HG03442 (cell line): ENCODE data around the gene ZNF407.
A peak's percentile ranks its signal among the peaks of the same experiment; 100 is the strongest.

Source experiments
- ATAC-seq: cut with Tn5 transposase; IDR thresholded peaks from one replicate; pipeline ENCODE4 v1.9.1; 2021; ENCODE audit warnings: mild to moderate bottlenecking, moderate library complexity; ENCODE audit not compliant: unreplicated experiment

Gene ZNF407

DNA sequence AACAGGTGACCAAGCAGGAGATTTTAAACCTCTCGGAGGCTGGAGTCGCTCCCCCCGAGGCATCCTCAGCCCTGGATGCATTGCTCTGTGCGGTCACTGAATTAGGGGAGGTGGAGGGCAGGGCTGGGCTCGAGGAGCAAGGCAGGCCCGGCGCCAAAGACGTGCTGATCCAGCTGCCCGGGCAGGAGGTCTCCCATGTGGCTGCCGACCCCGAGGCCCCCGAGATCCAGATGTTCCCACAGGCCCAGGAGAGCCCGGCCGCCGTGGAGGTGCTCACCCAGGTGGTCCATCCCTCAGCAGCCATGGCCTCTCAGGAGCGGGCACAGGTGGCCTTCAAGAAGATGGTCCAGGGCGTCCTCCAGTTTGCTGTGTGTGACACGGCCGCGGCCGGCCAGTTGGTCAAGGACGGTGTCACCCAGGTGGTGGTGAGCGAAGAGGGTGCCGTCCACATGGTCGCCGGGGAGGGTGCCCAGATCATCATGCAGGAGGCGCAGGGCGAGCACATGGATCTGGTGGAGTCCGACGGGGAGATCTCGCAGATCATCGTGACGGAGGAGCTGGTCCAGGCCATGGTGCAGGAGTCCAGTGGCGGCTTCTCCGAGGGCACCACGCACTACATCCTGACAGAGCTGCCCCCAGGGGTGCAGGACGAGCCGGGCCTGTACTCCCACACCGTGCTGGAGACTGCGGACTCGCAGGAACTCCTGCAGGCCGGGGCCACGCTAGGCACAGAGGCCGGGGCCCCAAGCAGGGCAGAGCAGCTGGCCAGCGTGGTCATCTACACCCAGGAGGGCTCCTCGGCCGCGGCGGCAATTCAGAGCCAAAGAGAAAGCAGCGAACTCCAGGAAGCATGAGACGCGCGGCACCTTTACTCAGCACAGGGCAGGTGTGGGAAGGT lies 466.2 kb downstream of the ZNF407 start:
- no peak for ATAC-seq

DNA sequence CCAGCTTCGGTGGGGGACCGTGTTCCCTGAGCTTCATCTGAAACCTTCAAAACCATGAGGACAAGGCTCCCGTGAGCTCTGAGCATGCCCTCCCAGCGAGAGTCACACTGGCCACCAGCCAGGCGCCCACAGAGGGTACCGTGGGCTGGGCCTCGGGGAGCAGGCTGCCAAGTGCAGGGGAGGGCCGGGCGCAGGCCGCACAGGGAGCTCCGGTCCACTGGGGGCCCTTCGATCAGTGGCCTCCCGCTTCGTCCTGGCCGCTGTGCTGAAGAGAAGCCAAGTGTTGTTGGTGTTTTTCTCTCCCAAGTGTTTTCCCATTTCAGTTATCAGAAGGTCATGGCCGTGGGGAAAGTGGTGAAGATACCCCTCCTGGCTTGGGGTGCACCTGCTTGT lies 466.8 kb downstream of the ZNF407 start:
- ATAC-seq, result no peak

DNA sequence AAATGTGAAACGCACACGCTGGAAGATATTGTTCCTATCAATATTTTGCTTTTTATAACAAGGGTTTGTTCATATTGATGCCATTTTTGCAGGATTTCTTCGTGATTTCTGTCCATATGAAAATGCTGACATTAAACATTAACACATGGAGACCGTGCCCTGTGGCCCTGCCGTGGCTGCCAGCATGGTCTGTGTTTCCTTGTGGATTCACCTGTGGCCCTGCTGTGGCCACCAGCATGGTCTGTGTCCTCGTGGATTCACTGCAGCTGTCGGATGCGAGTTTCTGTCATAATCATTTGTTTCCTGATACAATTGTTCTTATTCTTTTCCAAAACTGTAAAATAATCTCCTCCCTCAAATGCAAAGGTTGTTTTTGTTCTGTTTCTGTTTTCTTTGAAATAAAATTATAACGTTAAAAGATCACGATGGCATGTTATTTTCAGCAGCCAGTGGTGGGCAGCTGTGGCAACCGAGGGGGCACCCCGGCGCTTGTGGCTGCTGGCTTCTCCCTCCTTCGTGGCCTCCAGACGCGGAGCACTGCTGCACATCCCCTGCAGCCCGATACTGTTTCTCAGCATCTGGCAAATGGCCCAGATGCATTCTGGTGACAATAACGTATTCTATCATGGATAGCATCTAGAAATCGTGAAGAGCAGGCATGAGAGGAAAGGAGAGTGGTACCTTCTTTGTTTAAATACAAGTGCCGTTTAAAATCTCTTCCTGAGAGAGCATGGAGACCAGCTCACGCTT lies 467.8 kb downstream of the ZNF407 start:
- ATAC-seq, result no peak

DNA sequence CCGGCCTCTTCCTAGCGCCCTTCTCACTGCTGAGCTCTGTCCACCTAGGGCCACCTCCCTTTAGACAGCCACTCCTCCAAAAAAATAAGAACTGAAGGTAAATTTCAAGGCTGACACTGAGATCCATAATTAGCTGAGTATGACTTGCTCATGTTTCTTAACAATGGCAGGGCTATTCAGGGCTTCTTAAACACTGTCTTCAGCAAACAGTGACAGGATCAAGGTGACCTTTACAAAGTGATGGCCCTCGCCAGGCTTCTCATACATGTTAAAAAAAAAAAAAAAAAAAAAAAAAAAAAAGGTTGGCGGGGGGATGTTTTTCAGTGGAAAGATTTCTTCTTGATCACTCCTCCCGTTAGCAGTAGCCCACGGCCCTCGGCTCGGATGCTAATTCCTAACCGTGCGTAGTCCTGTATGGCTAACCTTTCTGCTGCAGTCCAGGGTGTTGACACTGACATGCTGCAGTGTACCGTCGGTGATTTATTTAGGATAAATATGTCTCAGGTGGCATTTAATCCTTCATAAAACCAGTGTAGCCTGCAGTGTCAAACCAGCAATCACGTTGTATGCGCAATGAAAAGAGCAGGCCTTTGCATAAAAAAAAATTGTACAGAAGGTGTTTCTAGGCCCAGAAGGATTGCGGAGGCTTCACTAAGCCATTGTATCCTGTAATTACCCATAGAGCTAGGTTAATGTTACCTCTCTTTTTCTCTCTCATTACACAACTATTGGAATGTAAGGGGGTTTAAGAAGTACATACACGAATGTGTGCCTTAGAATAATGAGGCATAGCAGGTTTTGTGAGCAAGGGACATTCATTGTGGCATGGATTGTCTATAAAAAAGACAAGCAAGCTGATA lies 468.6 kb downstream of the ZNF407 start:
- ATAC-seq, result no peak

DNA sequence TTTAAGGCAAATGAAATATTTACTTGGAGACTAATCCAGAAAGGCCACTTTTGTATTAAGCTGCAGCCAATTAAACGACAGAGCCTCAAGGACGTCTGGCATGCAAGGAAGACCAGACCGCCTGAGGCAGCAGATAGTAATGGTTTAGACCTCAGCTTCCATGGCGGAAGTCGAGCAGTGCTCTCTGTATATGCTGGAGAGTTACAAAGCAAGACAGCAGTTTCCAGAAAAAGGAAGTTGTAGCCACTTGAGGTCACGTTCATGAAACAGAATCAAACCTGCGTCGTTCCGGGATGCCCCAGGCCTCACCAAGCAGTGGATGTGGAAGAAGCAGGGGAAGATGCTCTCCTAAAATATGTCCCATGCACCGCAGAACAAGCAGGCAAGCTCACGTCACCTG lies 469.3 kb downstream of the ZNF407 start:
- no peak for ATAC-seq

DNA sequence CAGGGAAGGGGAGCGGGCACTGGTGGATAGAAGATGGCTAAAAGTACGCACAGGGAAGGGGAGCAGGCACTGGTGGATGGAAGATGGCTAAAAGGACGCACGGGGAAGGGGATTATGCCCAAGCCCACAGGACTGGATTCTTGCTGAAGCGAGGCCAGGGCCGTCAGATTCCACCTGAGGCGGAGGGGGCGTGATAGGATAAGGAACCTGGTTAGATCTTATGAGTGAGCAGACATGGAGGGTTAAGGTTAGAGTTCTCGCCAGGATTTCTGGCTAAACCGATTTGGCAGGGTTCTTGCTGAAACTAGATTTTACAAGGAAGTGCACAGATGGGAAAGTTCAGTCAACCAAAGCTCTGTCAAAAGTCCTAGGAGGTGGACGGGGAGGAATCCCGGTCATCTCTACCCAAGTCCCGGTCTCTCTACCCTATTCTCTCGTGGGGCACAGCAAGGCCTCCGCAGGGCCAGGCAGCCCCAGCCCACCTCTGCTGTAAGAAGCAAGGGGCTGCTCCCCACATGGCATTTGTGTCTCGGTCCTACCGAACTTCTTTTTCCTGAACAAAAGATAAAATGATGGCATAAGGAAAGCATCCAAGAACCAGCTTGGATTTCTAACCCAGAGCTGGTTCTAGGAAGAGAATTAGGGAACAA lies 470.5 kb downstream of the ZNF407 start:
- ATAC-seq, result no peak

DNA sequence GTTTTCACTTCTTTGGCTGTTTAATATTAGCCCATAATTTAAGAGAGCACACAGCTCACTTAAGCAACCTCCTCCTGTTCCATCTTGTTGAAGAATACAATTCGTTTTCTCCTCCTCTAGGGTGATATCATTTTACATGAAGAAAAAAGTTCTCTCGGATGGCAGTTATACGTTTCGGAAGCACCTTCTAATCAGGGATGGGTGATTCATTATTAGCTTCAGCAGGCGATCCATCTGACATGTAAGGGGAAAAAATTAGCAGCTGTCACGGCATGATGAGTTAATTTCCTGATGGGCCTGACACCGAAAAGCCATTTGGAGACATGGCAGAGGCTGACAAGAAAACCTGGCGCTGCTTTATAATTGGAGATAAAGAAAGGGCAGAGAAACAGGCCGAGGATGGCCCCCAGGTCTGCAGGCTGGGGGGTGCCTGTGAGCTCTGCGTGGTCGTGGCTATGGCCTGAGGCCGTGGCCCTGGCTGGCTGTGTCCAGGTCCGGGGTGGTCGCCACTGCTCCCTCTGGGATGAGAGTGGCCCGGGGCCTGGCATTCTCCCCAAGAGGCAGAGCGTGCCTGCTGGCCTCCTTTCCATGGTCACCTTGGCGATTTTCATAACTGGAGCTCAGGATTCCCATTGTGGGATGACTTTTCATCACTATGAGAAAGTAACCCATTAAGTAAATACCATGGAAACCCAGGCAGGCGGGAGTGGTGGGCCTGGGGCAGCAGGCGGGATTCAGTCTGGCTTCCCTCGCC lies 471.2 kb downstream of the ZNF407 start:
- ATAC-seq, result no peak

DNA sequence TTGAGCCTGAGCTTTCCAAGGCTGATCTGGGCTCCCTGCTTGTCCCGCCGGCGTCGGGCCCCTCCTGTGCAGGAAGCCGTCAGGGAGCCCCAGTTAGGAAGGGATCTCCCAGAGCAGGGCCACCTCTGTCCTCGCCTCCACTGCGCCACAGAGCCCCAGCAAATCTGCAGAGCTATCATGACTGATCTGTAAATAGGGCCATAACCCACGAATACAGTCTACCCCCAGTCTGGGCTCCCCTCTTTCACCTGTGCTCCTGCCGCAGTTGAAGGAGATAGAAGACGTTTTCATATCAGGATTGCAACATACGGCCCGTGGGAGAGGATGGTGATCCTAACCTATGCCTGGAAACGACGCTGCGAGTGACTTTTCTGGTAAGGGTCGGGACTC lies 472.6 kb downstream of the ZNF407 start:
- no peak for ATAC-seq

DNA sequence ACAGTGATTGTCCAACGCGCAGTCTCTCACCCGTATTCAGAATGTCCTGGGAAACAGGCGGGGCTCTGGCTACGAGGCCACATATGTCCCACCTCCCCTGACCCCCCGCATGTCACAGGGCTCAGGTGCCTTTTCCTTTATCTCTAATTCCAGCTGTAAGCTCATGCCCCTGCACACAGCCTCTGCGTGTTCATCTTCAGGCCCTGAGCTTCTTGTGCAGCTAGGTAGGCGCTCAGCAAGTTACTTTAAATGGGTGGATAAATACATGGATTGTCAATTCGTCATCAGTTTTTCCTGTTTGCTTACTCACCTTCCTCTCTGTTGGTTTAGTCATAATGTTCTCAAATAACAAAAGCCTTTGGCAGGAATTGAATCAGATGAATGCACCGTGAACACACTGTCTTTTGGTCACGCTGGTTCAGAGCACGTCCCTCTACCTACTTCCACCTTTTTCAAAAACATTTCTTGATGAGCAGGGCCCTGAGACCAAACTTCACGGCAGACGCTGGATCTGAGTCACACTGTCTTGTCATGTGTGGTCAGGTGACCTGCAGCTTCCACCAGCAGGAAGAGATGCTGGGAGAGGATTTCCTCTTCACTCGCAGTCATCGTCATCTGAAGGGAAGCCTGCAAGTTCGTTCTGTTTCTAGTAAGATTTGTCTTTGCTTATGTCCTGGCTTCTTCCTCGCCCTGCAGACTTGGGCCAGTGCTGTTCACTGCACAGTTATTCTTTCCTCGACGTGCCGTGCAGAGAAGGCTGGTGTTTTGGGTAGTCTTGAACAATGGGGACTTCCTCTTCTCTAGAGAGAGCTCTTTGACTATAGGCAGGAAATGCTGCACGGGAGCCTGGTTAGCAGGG lies 473.2 kb downstream of the ZNF407 start:
- ATAC-seq, result peak; percentile 84

DNA sequence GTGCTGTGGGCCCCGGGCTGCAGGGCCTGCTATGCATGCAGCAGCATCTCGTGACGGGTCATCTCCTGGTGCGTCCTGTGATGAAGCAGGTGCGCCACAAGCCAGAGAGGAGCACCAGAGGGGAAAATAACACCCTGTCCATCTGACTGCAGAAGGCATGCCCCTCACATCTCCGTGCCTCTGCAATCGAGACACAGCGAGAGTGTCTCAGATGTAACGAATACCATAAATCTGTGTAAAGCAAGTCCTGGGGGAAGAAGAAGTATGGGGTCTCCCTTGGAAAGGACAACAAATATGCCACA lies 473.8 kb downstream of the ZNF407 start:
- no peak for ATAC-seq

DNA sequence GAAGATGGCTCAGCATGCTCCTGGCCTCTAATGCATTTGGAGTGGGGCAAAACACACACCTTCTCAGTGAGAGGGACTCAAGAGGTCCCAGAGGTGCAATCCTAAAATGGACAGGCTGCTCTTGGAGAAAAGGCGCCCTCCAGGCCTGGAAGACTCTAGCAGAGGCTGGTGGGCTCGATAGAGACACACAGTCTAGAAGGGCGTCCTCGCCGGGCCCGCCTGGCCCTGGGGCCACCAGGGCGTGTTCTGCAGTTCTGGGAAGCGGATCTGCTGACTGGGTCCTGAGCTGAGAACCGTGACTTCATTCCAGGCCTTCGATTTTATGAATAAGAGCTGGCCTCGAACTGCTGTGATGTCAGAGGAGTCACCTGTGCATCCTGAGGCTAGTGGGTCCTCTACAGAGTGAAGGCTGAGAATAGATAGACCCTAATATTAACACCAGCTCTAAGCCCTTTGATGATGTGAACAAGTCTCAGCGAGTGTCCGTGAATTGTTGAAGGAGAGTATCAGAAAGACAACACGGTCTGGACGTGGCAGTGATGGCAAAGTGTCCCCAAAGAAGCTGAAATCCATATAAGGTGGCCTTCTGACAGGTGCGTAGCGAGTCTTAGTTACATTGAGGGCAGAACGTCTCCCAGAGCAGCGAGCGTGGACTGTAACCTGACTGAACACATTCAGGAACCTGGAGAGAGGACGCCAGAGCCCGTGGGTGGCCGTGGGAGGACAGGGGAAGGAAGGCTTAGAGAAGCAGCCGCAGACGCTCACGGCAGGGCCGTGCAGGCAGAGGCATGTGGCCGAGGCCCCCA lies 474.4 kb downstream of the ZNF407 start:
- no peak for ATAC-seq

DNA sequence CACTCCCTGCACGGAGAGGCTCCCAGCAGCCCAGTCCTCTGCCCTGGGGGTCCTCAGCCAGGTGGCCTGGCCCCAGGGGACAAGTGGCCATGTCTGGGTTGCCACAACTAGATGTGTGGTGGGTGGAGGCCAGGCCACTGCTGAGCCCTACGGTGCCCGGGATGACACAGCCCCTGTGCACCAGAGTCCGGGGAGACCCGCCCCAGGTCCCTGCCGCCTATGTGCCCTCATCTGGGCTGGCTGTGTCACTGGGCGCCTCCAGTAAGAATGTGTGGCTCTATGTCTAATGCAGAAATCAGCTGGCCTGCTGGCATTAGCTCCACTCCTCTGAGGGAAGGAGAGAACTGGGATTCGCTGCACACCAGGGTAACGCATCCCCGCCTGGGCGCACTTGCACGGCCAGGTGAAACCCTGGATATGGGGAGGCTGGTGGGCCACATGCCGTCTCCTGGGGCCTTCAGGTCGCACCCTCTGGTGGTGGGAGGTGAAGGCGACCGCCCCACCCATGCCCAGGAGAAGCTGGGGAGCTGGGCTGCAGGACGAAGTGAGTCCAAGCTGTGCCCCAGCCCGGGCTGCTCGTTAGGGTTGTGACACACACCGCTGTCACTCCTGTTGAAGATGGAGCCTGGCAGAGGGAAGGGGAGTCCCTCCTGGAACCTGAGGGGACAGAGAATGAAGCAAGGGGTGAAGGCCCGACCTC lies 475.2 kb downstream of the ZNF407 start:
- ATAC-seq, result no peak

DNA sequence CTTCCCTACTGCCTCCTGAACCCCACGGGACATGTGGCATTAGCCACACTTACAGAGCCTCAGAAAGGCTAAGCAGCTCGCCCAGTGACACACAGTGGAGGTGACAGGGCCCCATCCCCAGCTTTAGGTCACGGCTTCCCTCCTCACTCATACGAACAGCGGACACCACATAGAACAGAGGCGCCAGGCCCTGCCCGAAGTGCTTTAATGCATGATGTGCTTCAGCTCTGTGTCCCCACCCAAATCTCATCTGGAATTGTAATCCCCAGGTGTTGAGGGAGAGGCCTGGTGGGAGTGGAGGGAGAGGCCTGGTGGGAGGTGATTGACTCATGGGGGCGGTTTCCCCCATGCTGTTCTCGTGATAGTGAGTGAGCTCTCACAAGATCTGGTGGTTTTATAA lies 476.0 kb downstream of the ZNF407 start:
- ATAC-seq, result no peak

DNA sequence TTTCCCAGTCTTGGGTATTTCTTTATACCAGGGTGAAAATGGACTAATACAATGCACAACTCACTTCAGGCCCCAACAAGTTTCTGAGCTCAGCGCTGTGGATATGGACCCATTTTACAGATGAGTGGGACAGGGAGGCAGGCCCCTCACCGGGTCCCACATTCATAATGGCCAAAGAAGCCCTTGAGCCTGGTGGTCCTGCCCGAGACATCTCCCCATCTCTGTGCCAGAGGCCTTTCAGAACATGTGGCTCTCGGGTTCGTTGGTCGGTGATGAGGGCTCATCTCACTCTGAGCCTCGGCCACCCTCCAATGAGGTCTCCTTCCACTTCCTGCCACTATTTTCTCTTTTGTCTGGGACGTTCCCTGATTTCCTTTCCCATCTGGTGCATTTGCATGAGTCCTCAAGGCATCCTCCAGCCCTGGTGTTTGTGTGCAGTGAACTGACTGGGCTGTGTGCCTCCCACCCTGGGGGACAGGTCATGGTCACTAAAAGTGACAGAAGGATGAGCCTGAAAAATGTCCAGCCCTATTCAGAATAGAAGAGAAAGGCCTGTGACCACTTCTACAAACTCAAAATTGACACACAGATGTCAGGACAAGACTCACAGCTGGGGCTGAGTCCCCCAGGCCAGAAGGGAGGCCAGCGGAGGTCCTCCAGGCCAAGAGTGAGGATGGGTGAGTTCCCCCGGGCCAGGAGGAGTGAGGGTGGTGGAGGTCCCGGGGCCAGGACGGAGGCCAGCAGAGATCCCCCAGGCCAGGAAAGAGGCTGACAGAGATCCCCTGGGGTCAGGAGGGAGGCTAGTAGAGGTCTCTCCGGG lies 476.7 kb downstream of the ZNF407 start:
- ATAC-seq, result no peak

DNA sequence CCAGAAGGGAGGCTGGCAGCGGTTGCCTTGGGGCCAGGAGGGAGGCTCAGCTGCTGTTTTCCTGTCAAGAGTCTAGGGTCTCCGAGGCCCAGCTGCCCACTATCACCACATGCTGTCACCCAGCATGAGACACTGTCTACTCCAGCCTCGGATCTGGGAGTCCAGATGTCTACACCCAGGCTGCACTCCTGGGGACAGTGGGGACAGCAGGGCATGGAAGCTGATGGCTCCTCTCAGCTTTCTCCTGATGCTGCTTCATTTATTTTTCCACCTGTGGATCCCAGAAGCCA lies 477.3 kb downstream of the ZNF407 start:
- no peak for ATAC-seq

DNA sequence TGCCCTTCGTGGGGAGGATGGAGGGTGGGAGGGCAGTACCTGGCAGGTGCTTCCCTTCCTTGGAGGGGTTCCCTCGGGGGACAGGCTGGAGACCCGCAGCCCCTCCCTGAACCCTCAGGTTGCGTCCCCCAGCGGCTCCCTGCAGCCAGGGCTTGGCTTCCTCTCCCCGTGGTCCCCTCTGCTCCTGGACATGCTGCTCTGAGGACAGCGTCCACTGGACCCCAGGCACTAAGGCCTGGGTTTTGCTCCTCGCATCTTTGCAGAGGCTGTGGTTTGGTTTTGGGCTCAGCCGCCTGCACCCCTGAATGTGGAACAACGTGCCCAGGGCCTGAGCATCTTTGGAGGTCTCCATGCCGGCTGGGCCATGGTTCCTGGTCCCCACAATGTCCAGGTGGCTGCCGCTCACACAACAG lies 477.8 kb downstream of the ZNF407 start:
- ATAC-seq, result no peak

DNA sequence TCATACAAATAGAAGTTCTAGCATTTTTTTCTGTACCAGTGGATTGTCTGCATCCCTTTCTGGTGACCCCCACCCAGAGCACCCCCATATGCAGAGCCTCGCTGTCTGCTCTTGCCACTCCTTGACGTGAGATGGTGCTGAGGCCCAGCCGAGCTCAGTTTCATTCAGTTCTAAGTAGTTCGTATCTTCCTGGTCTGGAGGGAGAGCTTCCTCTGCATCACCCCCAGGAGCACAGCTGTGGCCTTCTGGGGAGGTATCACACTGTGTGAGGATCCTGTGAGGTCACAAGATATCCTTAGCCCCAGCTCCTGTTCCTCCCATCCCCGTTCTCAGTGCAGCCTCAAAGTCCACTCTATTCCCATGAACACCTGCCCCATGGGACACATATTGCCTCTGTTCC lies 478.6 kb downstream of the ZNF407 start:
- ATAC-seq, result no peak
